Anterior cingulate cortex (tissue), 58 donors: Measurements from ENCODE around the gene SZT2.
"Not testable (repeated sequence)": the region's sequence is repeated elsewhere in the genome, so short reads cannot be mapped to it uniquely, and the experiment has no call there.

Experiments
- DNase-seq, 58 donors: peaks; one replicate each; lab custom pipeline; 2025; lab: John Stamatoyannopoulos, UW

The SZT2 gene

DNA sequence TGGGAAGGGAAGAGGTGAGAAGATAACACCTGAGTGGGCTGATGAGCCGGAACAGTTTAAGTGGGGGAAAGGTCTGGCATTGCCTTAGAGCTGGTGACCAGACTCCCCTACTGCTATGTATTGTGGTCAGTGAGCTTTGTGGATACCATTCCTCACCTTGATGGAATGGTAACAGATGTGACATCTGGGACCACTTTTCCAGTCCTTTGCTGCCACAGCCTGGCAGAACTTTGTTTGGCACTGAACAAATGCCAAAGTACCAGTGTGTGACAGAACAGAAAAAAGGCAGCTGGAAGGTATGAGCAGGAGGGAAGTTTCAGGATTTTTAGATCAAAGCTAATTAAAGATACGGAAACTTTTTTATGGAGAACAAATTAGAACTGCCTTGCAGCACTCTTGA, 6.2 kb upstream of the SZT2 start:
- peak in 33 of 58 donors; percentile 2 to 71 (median 22) for DNase-seq

DNA sequence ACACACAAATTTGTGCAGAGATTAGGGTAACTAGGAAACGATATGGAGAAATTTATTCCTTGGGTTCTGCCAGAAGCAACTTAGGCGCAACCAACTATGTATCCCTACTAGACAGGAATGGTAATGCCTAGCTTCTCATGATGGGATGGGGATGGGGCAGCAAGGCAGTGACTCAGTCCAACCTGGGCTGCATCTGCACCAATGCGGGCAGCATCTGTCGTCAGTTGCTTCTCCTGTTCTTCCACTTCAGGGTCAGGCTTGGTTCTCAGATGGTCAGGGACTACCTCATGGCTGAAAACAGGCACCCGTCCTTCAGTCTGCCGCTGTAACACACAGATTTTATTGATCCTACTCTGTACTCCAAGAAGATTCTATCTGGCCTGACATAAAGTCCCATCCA, 3.0 kb upstream of the SZT2 start:
- no peak for DNase-seq

DNA sequence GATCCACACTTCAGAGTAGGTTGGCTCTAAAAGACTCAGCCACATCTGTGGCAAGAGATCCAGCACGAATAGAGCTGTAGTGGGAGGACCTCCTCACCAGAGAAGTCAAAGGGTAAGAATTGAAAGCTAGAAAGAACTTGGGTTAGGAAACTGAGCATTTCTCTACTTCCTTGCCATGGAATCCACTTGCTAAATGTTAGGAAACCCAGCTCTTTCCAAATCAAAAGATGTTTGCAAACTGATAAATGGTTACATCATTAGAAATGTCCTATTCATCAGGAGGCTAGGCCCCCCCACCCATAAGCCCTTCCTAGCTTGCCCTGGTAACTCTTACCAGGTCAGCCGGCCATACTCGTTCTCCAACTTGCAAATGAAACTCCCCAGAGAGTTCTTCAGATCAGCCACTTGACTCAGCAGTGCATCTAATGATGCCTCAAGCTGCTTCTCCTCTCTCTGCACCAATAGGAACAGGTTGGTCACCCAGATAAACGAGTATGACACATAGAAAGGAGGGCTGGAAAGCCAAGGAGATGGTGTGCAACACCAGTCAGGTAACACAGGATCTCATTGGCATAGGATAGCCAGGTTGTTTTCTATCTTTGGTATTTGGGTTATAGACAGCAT, 1.6 kb upstream of the SZT2 start:
- no peak for DNase-seq

DNA sequence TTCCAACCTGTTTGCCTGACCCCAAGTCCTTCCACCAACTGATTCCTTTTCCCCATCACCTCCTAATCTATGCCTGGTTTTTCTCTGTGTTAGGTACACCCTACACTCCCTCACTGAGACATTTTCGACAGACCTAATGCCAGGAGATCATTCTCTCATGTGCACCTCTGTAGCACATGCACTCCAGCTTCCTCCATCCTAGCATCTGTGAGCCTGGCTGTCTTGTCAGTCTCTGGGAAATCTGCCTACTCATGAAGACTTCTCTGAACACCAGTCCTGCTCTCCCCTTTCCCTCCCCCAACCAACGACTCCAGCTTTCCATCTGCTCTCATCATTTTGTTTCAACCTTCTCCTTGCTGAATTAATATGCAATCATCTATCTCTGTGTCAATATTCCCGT, 1.1 kb upstream of the SZT2 start:
- no peak for DNase-seq

DNA sequence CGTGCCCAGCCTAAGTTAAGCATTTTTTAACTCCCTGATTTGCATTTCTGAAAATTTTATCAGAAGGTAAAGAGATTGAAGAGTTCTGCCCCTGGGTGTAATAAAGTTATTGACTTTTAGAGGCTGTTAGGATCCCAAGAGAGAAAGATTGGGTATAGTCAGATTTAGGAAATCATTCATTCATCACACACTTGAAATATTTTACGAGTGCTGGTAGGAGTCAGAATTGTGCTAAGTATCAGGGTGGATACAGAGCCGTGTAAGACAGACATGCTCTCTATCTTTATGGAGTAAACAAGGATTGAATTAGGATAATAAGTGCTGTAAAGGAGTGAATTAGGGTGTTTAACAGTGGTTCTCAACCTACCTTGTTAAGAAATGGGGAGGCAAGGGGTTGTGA, 3.0 kb downstream of the SZT2 start:
- no peak for DNase-seq

DNA sequence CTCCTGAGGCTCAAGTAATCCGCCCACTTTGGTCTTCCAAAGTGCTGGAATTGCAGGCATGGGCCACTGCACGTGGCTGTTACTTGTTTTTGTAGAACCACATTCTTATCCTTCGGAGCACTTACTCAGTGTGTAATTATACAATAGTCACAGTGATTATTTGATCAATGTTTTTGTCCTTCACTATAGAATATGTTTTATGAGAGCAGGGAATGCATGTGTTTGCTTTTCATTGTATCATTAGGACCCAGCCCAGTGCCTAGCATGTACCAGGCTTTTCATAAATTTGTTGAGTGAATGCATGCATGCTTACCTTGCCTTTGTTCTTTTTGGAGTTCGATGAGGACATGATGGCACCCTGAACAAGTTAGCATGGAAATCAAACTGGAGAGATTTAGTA, 5.8 kb downstream of the SZT2 start:
- no peak for DNase-seq

DNA sequence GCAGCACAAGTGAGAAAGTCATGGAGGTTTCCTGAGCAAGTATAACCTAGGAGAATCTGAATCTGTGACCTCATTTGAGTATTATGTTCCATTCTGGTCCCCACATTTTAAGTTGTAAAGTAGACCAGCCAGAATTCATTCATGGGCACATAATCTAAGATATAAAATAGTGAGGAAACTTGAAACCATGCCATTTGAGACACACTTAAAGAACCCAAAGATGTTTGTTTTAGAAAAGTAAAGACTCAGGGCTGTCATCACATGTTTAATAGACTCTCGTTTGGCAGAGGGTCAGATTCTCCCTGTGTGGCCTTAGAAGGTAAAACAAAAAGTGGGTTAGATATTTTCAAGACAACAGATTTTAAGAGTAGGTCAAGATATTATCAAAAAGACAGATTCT, 6.4 kb downstream of the SZT2 start:
- no peak for DNase-seq

DNA sequence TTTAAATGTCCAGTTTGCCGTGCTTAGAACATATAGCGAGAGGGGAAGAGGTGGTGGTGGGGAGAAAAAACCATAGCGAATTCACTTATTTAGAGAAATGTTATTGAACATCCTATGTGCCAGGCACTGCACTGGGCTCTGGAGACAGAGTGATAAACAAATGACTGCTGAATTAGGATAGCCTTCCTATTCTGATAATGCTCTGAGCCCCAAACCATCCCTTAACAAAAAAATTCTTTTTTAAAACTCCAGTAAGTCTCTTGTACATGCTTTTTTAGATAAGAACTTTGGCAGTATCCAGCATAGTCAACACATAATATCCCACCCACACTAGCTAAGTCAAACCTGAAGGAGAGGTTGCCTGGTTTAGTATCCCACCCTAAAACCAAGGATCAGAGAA, 8.5 kb downstream of the SZT2 start:
- no peak for DNase-seq

DNA sequence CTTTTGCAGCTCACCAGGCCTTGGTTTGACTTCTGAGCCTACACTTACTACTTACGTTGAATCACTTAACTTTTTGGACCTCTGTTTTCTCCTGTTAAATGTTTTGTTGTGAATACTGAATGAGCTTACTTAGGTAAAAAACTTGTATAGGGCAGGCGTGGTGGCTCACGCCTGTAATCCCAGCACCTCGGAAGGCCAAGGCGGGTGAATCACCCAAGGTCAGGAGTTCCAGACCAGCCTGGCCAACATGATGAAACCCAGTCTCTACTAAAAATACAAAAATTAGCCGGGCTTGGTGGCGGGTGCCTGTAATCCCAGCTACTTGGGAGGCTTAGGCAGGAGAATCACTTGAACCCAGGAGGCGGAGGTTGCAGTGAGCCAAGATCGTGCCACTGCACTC, 10.7 kb downstream of the SZT2 start:
- not testable (repeated sequence) for DNase-seq

DNA sequence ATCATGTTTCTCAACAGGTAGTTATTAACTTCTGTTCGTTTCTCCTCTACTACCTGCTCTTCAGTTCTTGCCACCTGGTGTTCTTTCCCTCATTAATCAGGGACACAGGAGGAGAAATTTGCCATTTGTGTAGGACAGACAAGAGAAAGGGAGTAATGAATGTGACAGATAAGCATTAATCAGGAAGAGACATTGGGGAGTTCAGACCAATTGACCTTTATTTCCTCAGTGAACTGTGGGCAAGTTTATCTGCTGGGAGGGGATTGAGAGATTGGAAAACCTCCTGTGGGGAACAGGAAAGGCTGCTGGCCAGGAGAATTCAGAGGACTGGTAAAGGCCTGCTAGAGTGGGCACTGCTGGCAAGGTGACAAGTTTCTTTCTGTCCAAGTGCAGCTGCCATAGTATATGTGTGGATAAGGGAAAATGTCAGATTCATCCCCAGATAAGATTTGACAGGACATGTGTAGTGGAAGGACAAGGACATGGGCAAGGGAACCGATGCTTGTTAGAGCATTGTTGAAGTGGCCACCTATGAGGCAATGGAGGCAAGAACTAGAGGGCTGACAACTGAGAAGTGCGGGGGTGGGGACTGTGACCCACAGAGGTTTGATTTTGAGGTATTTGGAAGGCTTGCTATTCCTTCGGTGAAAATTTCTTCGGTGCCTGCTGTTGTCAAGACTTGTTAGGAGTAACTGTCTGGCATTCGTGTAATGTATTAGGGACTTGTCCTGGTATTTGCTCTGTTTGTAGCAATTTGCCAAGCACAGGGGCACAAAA, 12.6 kb downstream of the SZT2 start:
- DNase-seq = no peak

DNA sequence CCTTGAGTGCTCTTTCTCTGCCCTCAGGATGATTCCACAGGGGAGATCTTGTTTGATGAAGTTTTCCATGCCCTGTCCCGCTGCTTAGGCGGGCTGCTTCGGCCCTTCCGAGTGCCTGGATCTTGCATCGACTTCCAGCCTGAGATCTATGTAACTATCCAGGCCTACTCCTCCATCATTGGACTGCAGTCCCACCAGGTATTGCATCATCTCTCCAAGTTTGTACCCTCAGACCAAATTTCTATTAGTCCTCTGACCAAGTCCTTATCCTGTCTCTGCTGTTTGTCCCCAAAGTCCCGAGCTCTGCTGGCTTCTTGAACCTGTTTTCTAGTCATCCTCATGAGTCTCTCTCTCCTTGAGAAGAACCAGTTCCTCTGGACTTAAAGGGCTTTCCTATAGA, 14.7 kb downstream of the SZT2 start:
- DNase-seq = no peak

DNA sequence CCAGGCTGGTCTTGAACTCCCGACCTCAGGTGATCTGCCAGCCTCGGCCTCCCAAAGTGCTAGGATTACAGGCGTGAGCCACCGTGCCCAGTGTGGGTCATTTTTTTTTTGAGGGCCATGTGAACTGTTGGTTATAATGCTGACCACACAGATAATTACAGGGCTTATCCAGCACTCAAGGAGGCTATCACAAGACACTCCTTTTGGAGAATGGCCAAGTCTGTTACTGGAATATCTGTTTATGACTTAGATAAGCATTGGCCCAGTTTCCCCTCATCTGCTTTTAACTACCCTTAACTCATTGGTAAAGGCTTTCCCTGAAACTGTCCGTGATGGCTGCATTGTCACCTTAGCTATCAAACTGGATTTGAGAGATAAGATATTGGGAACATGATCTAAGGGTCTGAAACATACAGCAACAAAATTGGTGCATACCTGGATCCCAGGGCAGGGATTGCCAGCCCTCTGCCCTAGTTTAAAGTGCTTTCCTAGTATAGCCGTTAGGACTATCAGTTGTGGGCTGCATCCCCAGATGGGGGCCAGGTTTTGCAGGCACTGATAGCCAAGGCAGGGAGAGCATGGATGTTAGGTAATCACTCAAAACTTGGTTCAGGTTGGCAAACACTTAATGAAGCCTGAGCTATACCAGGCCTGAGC, 15.6 kb downstream of the SZT2 start:
- DNase-seq = no peak

DNA sequence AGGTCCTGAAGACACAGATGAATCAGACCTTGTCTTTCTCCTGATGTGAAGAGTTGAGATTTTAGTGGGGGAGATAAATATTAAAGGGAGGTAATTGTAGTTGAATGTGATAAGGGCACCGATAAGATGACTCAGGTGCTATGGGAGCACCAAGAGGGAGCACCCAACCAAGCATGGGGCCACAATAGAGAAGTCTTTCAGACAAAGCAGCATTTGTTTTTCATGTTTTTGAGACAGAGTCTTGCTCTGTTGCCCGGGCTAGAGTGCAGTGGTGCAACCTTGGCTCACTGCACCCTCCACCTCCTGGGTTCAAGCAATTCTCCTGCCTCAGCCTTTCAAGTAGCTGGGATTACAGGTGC, 16.2 kb downstream of the SZT2 start:
- no peak for DNase-seq

DNA sequence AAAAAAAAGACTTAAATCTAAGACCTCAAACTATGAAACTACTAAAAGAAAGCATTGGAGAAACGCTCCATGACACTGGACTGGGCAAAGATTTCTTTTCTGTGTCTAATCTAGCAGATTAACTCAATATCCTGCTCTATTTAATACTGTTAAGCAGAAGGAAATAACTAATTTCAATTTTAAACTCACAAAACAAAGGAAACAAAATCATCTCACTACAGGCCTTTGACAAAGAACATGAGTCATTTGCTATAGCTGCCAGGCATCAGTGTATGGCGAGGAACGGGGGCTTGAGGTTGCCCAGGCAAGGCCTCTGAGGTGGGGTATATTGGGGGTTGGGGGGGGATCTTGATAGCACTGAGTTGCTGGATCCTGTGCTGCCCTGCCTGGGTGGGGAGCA, 20.9 kb downstream of the SZT2 start:
- DNase-seq = no peak

DNA sequence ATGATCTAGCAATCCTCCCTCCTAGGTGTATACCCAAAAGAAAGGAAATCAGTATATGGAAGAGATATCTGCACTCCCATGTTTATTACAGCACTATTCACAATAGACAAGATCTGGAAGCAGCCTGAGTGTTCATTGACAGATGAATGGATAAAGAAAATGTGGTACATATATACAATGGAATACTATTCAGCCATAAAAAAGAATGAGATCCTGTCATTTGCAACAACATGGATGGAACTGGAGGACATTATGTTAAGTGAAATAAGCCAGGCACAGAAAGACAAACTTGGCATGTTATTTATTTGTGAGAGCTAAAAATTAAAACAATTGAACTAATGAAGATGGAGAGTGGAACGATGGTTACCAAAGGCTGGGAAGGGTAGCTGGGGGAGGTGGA, 23.7 kb downstream of the SZT2 start:
- not testable (repeated sequence) for DNase-seq

DNA sequence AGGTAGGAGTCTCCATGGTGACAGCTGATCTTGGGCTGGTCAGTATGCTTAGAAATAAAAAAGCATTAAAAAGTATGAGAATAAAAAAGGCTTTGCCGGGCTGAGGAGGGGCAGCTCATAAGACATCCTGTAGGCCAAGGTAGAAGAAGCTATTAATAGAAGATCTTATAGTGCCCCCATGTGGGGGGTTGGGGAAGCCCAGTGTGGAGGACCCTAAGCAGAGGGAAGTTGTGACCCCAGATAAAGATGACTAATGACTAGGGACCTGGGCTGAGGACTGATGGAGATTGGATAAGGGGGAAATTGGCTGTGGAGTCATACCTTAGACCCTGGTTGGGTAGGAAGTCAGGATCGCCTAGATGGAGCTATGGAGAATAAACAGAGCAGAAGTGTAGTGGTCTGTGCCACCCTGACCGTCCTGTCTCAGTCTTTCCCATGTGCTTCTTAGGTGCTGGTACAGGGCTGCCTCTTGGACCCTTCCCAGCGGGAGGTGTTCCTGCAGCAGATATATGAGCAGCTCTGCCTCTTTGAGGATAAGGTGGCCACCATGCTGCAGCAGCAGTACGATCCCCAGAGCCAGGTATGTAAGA, 25.0 kb downstream of the SZT2 start:
- peak in 18 of 58 donors; percentile 2 to 33 (median 9) for DNase-seq

DNA sequence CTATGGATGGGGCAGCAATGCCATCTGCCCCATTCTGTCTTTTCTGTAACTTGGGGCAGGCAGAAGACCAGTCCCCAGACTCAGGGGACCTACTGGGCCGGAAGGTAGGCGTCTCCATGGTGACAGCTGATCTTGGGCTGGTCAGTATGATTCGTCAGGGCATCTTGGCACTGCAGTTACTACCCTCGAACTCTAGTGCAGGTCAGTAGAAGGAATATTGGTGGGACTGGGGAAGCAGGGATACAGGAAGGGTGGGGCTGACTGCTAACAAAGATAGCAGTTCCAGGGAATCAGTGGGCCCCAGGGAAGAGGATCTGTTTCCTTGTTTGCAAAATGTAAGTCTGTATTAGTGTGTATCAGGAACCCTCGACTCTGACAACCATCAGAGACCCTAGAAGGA, 26.2 kb downstream of the SZT2 start:
- no peak for DNase-seq

DNA sequence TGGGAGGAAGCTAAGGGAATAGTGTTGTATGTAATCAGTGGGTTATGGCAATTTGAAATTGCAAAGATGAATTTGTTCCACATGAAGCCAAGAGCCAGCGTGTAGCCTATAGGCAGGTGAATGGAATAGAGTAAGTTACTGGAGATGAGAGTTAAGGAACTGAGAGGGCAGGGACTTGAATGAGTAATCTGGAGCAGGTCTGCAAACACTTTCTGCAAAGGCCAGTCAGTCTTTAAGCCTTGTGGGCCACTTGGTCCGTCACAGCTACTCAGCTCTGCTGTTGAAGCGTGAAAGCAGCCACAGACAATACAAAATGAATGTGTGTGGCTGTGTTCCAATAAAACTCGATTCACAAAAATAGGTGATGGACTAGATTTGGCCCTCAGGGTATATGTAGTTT, 29.2 kb downstream of the SZT2 start:
- no peak for DNase-seq

DNA sequence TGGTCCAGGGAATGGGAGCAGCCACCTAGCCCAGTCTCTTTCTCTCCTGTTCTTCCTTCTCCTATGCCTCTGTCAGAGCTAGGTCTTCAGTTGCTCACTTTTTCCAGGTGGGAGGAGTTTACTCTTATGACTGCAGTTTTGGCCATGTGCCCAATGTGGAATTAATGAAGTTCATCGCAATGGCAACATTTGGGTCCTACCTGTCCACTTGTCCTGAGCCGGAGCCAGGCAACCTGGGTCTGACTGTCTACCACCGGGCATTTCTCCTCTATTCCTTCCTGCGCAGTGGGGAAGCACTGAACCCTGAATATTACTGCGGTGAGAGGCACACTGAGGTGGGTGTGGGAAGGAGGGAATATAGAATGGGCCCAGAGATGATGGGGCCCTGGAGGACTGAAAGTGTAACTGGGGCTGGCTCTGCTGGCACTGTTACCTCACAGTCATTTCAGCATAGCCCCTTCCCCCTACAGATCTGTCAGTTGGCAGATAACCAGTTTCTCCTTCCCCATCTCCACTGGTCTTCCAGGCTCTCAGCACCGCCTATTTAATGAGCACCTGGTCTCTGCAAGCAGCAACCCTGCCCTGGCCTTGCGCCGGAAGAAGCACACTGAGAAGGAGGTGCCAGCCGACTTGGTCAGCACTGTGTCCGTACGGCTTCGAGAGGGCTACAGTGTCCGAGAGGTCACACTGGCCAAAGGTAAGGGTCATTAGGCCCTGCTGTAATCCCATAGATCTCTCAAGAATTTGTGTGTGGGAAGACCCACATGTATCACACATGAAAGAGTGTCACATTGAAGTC, 30.1 kb downstream of the SZT2 start:
- no peak for DNase-seq

DNA sequence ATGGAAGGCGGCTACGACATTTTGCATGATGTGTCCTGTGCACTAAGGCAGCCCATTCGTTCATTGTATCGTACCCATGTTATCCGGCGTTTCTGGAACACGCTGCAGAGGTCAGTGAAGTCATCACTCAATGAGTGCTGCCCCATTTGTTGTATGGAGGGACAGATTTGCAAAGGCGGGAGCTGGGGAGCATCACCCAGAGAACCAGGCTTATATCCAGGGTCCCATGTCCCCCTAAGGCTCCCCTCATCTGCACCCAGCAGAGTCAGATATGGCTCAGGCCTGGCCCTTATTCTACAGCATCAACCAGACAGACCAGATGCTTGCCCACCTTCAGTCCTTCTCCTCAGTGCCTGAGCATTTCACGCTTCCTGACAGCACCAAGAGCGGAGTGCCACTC, 31.2 kb downstream of the SZT2 start:
- DNase-seq = no peak

DNA sequence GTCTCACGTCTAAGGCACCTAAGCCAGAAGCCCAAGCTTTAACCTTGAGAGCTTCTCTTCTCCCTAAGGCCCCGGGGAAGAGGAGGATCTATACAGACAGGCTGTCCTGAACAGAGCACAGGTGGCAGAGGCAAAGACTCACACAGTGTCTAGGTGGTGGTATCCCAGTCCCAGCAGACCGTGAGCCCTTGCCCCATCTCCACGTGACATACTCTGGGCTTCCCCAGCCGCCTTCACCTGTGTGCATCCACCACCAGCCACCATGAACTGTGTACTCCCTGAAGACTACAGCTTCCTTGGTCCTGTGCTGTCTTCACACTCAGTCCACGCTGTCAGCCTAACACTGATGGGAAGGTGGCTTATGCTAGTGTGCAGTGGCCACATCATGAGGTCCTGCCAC, 31.7 kb downstream of the SZT2 start:
- DNase-seq = no peak
